HEK293T (cell line): ENCODE measurements around the gene GINS1.

Experiments used
- CTCF ChIA-PET: fragments of 350-600 bp; formaldehyde crosslinking; extraction: SDS; loops from one replicate; lab custom pipeline; 2021; ENCODE audit warnings: antibody characterized with exemption, inconsistent platforms; lab: Yijun Ruan, JAX
- POLR2A ChIA-PET: fragments of 350-600 bp; formaldehyde crosslinking; extraction: SDS; loops from one replicate; lab custom pipeline; 2020; ENCODE audit warnings: antibody characterized with exemption, inconsistent platforms; lab: Yijun Ruan, JAX
- DNase-seq: peaks from one replicate; pipeline ENCODE4 v3.0.0; 2012; ENCODE audit warnings: mixed read lengths; ENCODE audit errors: extremely low spot score
- ARNT ChIP-seq: fragments of 450-650 bp; IDR thresholded peaks from 2 replicates; pipeline ENCODE4 v1.6.1; 2017; ENCODE audit warnings: mild to moderate bottlenecking
- BHLHE40 ChIP-seq: fragments of 450-650 bp; IDR thresholded peaks from 2 replicates; pipeline ENCODE4 v1.6.1; 2016; ENCODE audit warnings: mild to moderate bottlenecking, moderate library complexity, borderline replicate concordance
- CTBP1 ChIP-seq: fragments of 450-650 bp; IDR thresholded peaks from 2 replicates; pipeline ENCODE4 v1.6.1; 2016; ENCODE audit warnings: borderline replicate concordance
- ELF4 ChIP-seq: fragments of 450-650 bp; IDR thresholded peaks from 2 replicates; pipeline ENCODE4 v1.6.1; 2017; ENCODE audit warnings: antibody characterized with exemption
- FOXA1 ChIP-seq: fragments of 450-650 bp; IDR thresholded peaks from 2 replicates; pipeline ENCODE4 v1.6.1; 2016; ENCODE audit warnings: mild to moderate bottlenecking
- FOXK2 ChIP-seq: fragments of 450-650 bp; IDR thresholded peaks from 2 replicates; pipeline ENCODE4 v1.6.1; 2016; ENCODE audit warnings: mild to moderate bottlenecking
- FOXM1 ChIP-seq: fragments of 450-650 bp; IDR thresholded peaks from 2 replicates; pipeline ENCODE4 v1.6.1; 2017; ENCODE audit warnings: mild to moderate bottlenecking, borderline replicate concordance
- HDGF ChIP-seq: fragments of 450-650 bp; IDR thresholded peaks from 2 replicates; pipeline ENCODE4 v1.6.1; 2017; ENCODE audit warnings: antibody characterized with exemption, borderline replicate concordance
- L3MBTL2 ChIP-seq: fragments of 450-650 bp; conservative IDR thresholded peaks from 2 replicates; pipeline ENCODE4 v1.6.1; 2016; ENCODE audit warnings: mild to moderate bottlenecking
- LEF1 ChIP-seq: fragments of 450-650 bp; IDR thresholded peaks from 2 replicates; pipeline ENCODE4 v1.6.1; 2017; ENCODE audit warnings: mild to moderate bottlenecking, borderline replicate concordance
- NFRKB ChIP-seq: fragments of 450-650 bp; IDR thresholded peaks from 2 replicates; pipeline ENCODE4 v1.6.1; 2016; ENCODE audit warnings: mild to moderate bottlenecking, moderate library complexity
- PKNOX1 ChIP-seq: fragments of 450-650 bp; IDR thresholded peaks from 2 replicates; pipeline ENCODE4 v1.6.1; 2016
- SP1 ChIP-seq: fragments of 450-650 bp; IDR thresholded peaks from 2 replicates; pipeline ENCODE4 v1.6.1; 2017
- SUZ12 ChIP-seq: fragments of 450-650 bp; IDR thresholded peaks from 2 replicates; pipeline ENCODE4 v1.6.1; 2016; ENCODE audit warnings: mild to moderate bottlenecking
- TARDBP ChIP-seq: fragments of 450-650 bp; IDR thresholded peaks from 2 replicates; pipeline ENCODE4 v1.6.1; 2016
- ZNF384 ChIP-seq: fragments of 450-650 bp; IDR thresholded peaks from 2 replicates; pipeline ENCODE4 v1.6.1; 2016

Gene GINS1

GRCh38 chr20:25464501-25465242, 57.2 kb downstream of the GINS1 start:
- POLR2A ChIA-PET: no interaction called here
- CTCF ChIA-PET: no interaction called here
- no peak for DNase-seq
- TF ChIP-seq PKNOX1 (no peak), FOXK2 (no peak), FOXM1 (no peak), SUZ12 (no peak), SP1 (no peak), FOXA1 (no peak), NFRKB (no peak), ARNT (no peak), ZNF384 (no peak), BHLHE40 (no peak)

GRCh38 chr20:25465243-25466135, 58.0 kb downstream of the GINS1 start:
- ChIA-PET CTCF (no interaction called here), POLR2A (no interaction called here)
- TF ChIP-seq FOXA1 (no peak), ELF4 (no peak), ZNF384 (no peak), HDGF (no peak), SUZ12 (no peak), LEF1 (no peak), TARDBP (no peak), L3MBTL2 (no peak), PKNOX1 (no peak), BHLHE40 (no peak), SP1 (no peak), ARNT (no peak), FOXK2 (no peak), NFRKB (no peak), CTBP1 (no peak), FOXM1 (no peak)
- DNase-seq: no peak

GRCh38 chr20:25466846-25467245, 59.4 kb downstream of the GINS1 start:
- ChIA-PET POLR2A (no interaction called here), CTCF (no interaction called here)
- TF ChIP-seq LEF1: no peak
- TF ChIP-seq SUZ12: no peak
- no peak for TF ChIP-seq FOXM1
- no peak for TF ChIP-seq NFRKB
- no peak for TF ChIP-seq FOXA1
- no peak for TF ChIP-seq HDGF
- no peak for TF ChIP-seq BHLHE40
- DNase-seq: no peak

GRCh38 chr20:25467441-25467840, 60.0 kb downstream of the GINS1 start:
- DNase-seq: no peak
- POLR2A ChIA-PET: no interaction called here
- TF ChIP-seq CTBP1 (no peak), SP1 (no peak), LEF1 (no peak), TARDBP (no peak), FOXK2 (no peak), SUZ12 (no peak), FOXM1 (no peak), ARNT (no peak), NFRKB (no peak), FOXA1 (no peak), HDGF (no peak), ELF4 (no peak), PKNOX1 (no peak), L3MBTL2 (no peak), BHLHE40 (no peak), ZNF384 (no peak)
- CTCF ChIA-PET: no interaction called here

- CTCF ChIA-PET: no interaction called here
- DNase-seq: no peak
- POLR2A ChIA-PET: no interaction called here
- TF ChIP-seq SP1 (no peak), TARDBP (no peak), ELF4 (no peak), CTBP1 (no peak), BHLHE40 (no peak), FOXA1 (no peak), LEF1 (no peak), NFRKB (no peak), FOXK2 (no peak), FOXM1 (no peak), ARNT (no peak), HDGF (no peak)
These were observed 60.9 kb downstream of the GINS1 start for GRCh38 chr20:25468126-25469075.
